ENCODE results near the gene CALHM5.

The CALHM5 gene

GRCh38 chr6:116556065-116556464 lies 44.6 kb downstream of the CALHM5 start:
- no peak for DNase-seq

GRCh38 chr6:116556814-116557415 lies 45.5 kb downstream of the CALHM5 start:
- DNase-seq, result no peak

GRCh38 chr6:116557893-116558292 lies 46.5 kb downstream of the CALHM5 start:
- no peak for DNase-seq

GRCh38 chr6:116560130-116560529 lies 48.7 kb downstream of the CALHM5 start:
- no peak for DNase-seq

- DNase-seq, result peak; percentile 9 to 62
These were observed 50.1 kb downstream of the CALHM5 start for GRCh38 chr6:116561377-116562018.

- DNase-seq, result no peak
These were observed 50.6 kb downstream of the CALHM5 start for GRCh38 chr6:116562019-116562403.

- DNase-seq, result no peak
These were observed 51.2 kb downstream of the CALHM5 start for GRCh38 chr6:116562614-116563013.

GRCh38 chr6:116563830-116564229 lies 52.4 kb downstream of the CALHM5 start:
- no peak for DNase-seq

GRCh38 chr6:116564311-116564710 lies 52.9 kb downstream of the CALHM5 start:
- DNase-seq, result no peak

- DNase-seq, result no peak
These were observed 53.8 kb downstream of the CALHM5 start for GRCh38 chr6:116564921-116565872.

- DNase-seq, result no peak
These were observed 56.7 kb downstream of the CALHM5 start for GRCh38 chr6:116568111-116568510.

- no peak for DNase-seq
These were observed 57.6 kb downstream of the CALHM5 start for GRCh38 chr6:116568821-116569755.

GRCh38 chr6:116570856-116571682 lies 59.6 kb downstream of the CALHM5 start, which contains the start of gene RWDD1:
TSS of gene RWDD1 (plus strand) at chr6:116571504. CDS start at chr6:116571583, 79 bp downstream.
- peak; percentile 94 to 99 for DNase-seq

GRCh38 chr6:116571683-116572000 lies 60.2 kb downstream of the CALHM5 start:
- DNase-seq, result no peak

GRCh38 chr6:116572162-116572561 lies 60.7 kb downstream of the CALHM5 start:
- DNase-seq, result peak; percentile 11 to 59

All from NCI-H524 (cell line).